ENCODE measurements around the gene SERPINA10. TPM values are rescaled to one million over a fixed set of nuclear protein-coding genes. Genes with fewer than 3 reads are reported as not detected.
"Not testable (repeated sequence)": the region's sequence is repeated elsewhere in the genome, so short reads cannot be mapped to it uniquely, and the experiment has no call there.

Gene SERPINA10
- polyA plus RNA-seq, 12 donors, result 0.03 to 0.43 (median 0.04) TPM; not detected in 6

DNA sequence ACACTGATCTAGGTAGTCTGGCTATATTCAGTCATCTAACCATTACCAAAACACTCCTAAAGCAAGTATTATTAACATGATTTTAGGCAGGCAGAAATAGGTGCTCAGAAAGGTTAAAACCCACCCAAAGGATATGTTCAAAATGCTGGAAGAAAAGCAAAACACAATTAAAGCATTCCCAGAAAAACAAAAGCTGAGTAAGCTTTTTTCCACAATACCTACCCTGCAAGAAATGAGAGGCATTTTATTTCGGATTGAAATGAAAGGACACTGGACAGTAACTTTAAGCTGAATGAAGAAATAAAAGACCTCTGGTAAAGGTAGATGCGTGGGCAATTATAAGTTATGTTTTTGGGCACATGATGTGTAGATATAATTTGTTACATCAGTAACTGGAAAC, 21.8 kb upstream of the SERPINA10 start:
- no peak for DNase-seq

DNA sequence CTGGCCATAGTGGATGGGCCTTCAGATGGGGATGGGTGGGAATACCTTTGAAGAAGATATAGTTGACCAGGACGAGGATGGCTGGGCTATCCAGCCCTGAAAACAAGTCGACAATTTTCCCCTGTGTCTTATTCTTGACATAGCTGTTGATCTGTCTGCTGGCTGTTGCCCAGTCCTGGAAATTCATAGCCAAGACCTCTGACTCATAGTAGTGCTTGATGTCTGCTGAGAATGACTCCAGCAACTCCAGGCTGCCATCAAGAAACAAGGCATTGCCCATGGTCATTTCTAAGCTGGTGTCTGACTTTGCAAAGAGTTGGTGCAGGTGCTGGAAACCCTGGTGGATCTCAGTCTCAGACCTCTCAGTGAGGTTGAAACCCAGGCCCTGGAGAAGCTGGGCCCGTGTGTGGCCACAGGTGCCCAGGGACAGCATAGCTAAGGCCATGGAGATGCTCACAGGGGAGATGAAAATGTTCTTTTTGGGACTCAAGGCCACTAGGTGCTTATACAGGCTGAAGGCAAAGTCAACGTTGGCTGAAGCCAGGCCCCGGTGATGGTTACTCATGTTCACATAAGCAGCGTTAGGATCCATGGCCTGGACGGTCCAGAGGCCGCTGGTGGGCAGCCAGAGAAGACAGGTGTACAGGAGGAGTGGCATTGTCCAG, 21.1 kb upstream of the SERPINA10 start:
- no peak for DNase-seq

DNA sequence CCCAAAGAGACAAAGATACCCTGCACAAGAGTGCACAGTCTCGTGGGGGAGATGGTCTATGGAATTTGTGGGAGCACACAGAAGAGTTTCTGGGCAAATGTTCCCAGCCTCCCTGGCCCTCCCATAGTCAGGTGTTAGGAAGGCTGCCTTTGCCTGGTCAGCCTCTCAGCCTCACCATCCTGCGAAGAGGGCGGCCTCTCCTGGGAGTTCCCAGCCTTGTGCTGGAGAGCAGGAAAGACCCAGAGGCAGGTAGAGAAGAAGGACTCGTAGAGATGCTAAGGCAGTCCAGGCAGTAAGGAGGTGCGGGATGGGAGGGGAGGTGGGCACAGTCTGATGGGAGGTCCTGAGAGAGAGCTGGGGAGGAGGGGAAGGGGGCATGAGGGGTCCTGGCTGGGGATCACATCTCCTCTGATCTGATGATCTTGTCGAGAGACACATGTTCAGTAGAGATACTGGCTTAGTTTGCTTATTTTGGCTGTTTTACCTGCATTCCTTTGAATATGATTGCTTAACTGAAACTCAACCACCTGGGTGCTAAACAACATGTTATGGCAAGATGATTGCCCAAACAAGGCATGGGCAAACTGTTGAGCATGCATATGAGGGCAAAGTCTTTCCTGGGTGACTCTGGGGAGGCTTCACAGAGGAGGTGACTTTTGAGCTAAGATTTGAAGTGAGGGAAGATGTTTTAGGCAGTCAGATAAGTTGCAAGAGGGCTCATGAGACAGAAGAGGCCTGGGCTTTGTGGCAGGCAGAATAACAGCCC, 19.6 kb upstream of the SERPINA10 start:
- no peak for DNase-seq

DNA sequence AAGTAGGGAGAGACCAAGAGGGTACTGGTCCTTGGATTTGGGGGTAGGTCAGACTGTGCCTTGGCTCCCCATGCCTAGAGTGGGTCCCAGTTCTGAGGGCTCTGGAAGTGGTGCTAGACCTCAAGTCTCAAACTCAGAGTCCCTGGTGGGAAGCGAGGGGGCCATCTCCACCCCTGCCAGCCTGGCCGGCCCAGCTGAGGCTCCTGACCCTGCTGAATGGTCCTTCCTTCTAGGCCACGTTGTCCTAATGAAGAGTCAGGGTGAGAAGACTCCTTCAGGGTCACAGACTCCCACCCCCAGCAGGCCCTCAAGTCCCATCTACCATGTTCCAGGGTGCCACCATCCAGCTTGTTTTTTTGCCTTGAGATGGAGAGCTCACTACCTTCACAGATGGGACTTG, 17.2 kb upstream of the SERPINA10 start:
- DNase-seq, result no peak

DNA sequence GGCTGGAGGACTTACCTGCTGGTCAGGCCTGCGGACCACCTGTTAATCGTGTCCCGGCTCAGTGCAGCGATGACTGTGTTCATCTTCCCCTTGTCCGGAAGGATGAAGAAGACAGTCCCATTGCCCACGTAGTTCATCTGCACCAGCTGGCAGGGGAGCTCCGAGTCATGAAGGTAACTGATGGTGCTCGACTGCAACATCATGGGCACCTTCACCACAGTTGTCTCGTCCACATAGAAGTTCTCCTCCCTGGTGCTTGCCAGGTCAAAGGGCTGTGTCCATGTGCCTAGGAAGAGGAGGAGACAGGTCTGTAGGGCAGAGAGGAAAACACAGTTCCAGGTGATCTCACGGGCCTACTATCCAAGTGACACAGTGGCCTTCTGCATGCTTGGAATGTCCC, 16.7 kb upstream of the SERPINA10 start:
- no peak for DNase-seq

DNA sequence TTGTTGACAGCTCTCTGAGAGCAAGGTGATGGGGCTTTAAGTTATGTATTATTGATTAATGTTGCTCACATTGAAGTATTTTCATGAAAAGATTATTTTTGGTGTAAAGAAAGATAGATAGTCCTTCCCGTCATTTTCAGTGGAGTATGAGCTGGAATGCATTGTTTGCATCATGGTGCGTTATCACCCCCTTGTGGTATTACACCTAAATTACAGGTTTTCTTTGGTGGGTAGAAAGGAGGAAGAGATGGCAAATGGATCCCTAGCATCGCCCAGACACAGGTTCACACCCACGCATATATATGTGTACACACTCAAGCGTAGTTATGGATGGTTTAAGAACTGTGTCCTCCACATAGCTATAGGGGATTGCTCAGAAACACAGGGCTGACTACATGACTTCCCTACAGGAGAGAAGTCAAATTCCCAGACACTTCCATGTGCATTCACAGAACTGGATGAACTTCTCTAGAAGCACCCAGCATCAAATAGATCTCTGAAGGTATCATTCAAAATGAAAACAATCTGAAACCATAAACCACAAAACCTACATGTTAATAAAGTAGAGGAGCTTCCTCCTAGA, 14.4 kb upstream of the SERPINA10 start:
- no peak for DNase-seq

DNA sequence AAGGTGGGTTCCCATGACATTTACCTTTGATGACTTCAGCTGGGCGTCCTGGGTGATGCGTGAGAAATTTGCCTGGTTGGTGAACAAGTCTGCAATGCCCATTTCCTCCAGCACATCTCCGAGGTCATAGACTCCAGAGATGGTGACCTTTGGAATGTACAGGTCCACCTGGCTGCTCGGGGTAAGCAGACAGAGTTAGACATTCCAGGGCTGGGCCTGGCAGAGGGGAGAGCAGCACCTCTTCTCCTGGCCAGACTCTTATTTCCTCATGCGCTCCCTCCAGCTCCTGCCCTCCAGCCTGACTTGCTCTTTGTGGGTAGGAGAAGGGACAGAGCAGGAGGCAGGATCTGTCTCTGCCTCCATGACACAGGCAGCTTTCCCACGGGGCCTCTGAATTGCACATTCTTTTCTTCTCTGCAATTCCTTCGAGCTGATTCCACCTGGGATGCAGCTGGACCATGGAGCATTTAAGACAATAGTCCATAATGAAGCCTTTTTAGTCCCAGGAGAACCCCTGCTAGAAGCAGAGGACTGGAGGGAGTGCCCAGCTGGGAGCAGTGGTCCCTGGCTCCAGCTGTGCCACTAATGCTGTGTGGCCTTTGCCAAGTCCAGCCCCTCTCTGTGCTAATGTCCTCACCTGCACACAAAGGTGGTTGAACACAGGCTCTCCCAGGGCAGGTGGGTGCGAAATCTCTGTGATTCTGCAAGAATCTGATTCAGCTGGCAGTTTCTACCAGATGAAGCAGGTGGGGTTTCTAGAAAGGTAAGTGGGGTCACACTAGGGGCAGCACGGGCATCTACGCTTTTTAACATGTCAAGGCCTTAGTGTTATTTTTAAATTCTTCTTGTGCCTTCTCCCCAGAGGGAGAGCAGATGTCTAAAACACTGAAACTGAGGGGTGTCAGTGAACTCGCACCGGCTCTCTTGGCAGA, 13.2 kb upstream of the SERPINA10 start:
- no peak for DNase-seq

DNA sequence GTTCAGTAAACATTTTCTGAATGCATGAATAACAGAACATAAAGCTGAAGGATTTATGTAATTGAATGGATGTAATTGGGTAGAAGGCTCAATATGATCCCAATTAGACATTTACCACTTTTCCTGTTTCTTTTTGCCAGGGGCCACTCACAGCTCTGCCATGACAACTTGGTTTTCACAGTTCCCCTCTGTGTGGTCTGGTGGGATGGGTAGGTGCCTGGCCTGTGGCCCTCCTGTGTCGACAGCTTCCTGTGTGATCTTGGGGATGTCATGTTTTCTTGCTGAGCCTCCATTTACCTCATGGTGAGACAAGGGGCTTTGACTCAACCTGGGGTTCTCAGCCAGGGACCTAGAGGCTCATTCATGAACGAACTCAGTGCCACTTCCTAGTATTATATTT, 12.6 kb upstream of the SERPINA10 start:
- no peak for DNase-seq

DNA sequence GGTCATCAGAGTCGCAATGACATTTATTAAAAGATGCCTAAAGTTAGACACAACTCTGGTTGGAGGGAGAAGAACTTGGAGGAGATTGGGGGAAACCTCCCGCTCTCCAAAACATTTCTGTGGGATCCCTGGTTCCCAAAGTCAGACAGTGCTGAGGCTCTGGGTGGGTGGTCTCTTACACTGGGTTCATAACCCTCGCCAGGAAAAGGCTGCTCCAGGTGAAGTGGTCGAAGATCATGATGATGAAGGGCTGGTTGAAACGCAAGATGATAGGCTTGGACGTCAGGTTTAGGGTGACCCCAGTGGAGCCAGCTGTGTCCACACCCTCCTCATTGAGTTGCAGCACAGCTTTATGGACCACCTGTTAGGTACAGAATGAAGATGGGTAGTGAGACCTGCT, 11.2 kb upstream of the SERPINA10 start:
- DNase-seq, result no peak

DNA sequence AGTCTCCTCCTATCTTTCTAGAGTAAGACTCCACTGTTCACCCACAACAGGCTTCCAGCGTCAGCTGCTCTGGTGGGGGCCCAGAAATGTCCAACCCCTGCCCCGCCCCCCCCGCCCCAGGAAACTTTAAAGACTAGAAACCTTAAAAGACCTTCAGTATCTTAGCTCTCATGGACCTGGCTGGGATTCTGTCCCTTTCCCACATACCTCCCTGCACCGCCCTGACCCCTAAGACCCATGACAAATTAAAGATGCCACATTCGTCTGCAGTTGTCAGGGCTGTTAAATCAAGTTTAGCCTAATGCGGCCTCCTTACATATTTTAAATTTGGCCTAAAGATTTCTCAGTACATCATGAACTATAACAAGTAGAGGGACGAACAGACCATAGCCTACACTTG, 10.0 kb upstream of the SERPINA10 start:
- no peak for DNase-seq

DNA sequence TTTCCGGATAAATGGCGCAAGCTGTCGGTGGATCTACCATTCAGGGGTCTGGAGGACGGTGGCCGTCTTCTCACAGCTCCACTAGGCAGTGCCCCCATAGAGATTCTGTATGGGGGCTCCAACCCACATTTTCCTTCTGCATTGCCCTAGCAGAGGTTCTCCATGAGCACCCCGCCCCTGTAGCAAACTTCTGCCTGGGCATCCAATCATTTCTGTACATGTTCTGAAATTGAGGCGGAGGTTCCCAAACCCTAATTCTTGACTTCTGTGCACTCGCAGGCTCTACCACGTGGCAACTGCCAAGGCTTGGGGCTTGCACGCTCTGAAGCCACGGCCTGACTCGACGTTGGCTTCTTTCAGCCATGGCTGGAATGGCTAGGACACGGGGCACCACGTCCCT, 5.1 kb upstream of the SERPINA10 start:
- no peak for DNase-seq

DNA sequence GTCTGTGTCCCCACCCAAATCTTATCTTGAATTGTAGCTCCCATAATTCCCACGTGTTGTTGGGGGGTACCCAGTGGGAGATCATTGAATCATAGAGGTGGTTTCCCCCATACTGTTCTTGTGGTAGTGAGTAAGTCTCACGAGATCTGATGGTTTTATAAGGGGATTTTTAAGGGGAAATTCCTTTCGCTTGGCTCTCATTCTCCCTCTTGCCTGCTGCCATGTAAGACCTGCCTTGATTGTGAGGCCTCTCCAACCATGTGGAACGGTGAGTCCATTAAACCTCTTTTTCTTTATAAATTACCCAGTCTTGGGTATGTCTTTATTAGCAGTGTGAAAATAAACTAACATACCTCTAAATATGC, 3.1 kb upstream of the SERPINA10 start:
- DNase-seq, result not testable (repeated sequence)

DNA sequence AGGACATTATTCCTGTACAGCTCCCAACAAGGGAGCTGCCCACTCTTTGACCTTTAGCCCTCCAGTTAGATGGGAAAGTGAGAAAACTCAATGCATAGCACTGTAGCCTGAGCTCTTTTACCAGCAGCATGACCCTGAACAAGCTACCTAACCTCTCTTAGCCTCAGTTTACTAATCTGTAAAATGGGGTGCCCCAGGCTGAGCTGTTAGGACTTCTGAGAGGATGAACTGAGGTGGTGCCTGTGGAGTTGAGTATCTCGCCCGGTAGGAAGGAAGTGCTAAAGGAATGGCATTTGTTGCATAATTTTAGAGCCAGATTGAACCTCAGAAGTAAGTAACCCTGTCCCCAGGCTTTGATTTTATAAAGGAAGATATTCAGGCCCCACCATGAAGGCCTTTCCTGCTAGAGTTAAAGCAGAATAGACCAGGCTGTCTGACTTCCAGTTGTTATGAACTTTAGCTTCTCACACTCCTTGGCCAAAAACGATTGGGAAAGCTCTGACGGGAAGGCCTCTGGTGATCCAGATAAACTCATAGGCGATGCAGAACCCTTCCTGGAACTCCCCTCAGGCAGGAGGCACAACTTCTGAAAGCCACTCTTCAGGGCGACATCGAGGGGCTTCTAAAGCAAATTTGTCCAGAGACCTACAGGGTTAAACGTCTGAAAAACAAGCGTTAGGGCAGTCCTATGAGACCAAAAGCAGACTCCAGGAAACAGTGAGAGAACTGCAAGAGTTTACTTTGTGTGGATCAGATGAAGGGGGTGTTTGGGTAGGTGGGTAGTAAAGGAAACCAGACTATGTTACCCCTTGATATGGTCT, 2.5 kb upstream of the SERPINA10 start:
- DNase-seq, result no peak

DNA sequence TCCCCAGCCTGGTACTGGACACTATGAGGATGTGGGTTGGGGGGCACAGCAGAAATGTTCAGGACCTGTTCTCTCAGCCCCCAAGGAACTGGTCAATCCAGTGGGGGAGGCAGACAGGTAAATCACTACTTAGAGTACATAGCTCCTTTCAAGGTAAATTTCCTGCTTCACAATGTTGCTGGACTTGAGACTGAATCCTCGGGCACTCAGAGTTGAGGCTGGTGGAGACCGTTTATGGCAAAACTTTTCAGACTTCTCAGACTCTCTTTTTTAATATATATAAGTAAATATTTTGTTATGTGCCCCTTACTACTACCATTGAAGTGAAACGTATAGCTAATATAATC, 483 bp upstream of the SERPINA10 start:
- no peak for DNase-seq

DNA sequence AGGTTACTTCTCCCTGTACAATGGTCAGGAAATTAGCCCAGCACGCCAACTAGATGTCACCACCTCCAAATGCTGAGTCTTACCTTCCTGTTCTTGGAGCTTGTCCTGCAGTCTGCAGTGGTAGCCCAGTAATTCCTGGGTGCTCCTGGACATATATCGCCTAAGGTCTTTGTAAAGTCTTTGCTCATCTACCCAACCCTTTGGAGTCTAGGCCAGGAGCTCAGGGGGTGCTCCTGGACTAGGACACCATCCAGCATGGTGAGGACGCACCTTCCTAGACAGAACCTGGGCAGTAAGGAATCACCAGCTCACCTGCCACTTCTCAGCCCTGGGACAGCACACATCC, 569 bp downstream of the SERPINA10 start:
- DNase-seq, result no peak

DNA sequence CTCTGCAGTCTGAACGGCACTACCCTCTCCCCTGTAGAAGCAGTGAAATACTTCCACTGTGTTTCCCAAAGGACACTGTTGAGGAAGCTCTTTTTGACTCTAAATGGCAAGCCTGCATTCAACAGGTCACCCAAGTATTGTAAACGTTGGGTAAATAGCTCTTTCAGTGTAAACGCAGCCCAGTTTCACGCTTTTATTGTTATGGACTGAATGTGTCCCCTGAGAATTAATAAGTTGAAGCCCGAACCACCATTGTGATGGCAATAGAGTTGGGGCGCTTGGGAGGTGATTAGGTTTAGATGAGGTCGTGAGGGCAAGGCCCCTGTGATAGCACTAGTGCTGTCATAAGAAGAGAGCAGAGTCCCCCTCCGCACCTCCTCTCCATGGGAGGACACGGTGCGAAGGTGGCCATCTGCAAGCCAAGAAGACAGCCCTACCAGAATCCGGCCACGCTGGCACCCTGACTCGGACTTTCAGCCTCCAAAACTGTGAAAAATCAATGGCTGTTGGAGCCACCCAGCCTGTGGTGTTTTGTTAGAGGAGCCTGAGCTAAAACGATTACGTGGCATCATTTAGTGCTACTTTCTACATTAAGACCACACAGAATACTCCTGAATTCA, 1.1 kb downstream of the SERPINA10 start:
- DNase-seq, result no peak

DNA sequence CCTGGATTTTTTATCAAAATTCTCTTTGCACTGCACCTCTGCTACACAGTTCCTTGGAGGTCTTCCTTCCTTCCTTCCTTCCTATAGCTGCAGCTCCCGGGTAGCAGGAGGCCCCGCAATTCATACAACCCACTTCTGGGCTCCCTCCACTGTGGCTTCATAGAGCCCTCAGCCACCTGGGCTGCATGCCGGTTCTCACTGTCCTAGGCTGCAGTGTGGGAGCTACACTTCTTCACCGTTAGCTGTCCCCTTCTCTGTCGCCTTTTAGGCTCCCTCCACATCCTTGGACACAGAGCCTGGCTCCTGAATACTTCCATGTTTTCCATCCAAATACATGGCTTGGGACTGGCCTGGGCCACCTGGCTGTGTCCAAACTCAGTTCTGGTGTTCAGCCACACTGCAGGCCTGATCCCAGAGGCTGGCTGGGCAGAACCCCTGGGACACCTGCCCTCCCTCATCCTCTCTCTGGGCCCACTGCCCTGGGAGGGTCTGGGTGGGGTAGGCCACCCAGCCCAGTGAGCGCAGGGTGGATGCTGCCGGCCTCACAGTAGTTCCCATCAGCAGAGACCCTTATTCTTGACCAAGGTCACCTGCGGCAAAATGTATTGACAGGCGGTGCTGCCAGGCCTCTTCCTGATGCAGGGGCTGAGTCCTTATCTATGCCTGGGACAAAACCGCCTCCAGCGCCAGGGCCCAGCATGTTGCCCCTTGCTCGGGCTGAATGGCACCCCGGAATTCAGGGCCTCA, 1.7 kb downstream of the SERPINA10 start:
- DNase-seq, result no peak

DNA sequence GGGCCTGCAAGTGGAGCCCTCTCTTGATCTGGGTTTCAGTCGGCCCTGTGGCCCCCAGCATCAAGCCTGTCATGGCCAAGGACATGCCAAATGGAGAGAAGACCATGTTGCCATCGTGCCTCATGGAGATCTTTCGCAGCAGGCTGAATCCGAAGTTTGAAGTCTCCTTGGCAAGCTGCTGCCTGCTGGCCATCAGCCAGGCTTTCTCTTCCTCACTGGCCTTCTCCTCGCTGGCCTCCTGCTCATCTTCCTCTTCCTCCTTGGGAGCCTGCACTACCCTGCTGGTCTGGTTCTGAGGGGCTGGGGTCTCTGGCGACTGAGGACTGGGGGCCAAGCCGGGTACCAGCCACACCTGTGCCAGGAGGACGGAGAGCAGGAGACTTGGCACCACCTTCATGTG, 2.9 kb downstream of the SERPINA10 start:
- DNase-seq, result no peak

DNA sequence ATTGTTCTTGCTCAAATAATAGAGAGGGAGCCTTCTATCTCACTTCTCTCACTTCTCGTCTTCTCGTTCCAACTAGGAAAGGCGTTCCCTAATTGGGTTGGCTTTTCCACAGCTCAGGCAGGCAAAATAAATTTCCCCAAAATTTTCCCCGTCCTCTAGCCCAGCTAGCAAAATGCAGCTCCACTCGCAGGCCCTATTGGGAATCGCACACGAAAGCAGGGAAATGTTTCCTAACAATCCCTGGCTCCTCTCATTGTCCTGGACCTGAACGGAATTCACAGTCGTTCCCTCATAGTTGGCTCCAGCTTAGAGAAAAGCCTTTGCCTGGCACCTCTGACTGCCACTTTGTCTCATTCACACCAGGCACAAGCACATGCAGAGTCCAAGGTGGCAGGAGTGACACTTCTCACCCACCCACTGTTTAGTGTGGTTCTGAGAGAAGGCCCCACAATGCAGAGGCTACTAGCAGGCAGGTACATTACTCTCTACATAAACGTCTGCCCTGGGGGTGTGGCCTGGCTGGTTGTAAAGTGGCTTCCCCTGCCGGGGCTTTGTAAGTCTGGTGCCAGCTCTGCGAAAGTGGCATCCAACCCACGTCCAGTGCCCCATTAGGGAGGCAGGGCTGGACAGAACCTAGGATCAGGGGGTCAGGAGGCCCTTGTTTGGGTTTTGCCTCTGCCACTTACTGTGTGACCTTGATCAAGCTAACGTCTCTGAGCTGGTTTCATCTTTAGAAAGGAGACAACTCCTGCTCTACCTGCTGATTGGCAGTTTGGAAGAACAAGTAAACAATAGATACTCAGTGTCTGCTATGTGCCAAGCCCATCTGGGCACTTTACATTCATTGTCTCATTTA, 4.2 kb downstream of the SERPINA10 start:
- no peak for DNase-seq
